ENCODE data around the gene SLC35A5.

- TF ChIP-seq CTCF (IDR thresholded peaks at IDR 0.05) = no peak
- no peak for TF ChIP-seq POLR2A (IDR thresholded peaks at IDR 0.05)
These were observed 15.6 kb upstream of the SLC35A5 start for GRCh38 chr3:112546216-112546759.
